Adipocyte (in vitro differentiated cells): ENCODE results near the gene TSPY9.
"Not testable (repeated sequence)": the region's sequence is repeated elsewhere in the genome, so short reads cannot be mapped to it uniquely, and the experiment has no call there.

ENCODE experiments used
- DNase-seq: peaks from one replicate; pipeline ENCODE4 v3.0.0-alpha.2; 2015; ENCODE audit warnings: low read depth
- H3K27me3 ChIP-seq: replicated peaks from 2 replicates; pipeline ENCODE4 v1.7.0; 2013; ENCODE audit warnings: mild to moderate bottlenecking, low read length, moderate library complexity; ENCODE audit not compliant: control insufficient read depth, insufficient read depth
- H3K36me3 ChIP-seq: 2 replicates; pipeline ENCODE4 v1.7.0; 2013; ENCODE audit warnings: low read length, mild to moderate bottlenecking, moderate library complexity; ENCODE audit not compliant: control insufficient read depth, insufficient read depth, severe bottlenecking
- H3K4me1 ChIP-seq: 2 replicates; pipeline ENCODE4 v1.7.0; 2013; ENCODE audit warnings: mild to moderate bottlenecking, low read length, moderate library complexity; ENCODE audit not compliant: control insufficient read depth, insufficient read depth
- H3K4me3 ChIP-seq: 2 replicates; pipeline ENCODE4 v1.7.0; 2013; ENCODE audit warnings: mild to moderate bottlenecking, low read length, moderate library complexity
- H3K9ac ChIP-seq: 2 replicates; pipeline ENCODE4 v1.7.0; 2013; ENCODE audit warnings: mild to moderate bottlenecking, low read length, moderate library complexity
- H3K9me3 ChIP-seq: 2 replicates; pipeline ENCODE4 v1.7.0; 2013; ENCODE audit warnings: mild to moderate bottlenecking, low read length, moderate library complexity; ENCODE audit not compliant: control insufficient read depth

TSPY9 gene

GRCh38 chrY:9486967-9487366 lies at the start of gene TSPY9:
TSPY9 (plus strand) TSS chrY:9487267; CDS start chrY:9487313, 46 bp downstream.
- not testable (repeated sequence) for H3K4me1 ChIP-seq, H3K9ac ChIP-seq, H3K9me3 ChIP-seq, H3K36me3 ChIP-seq, H3K27me3 ChIP-seq, H3K4me3 ChIP-seq, DNase-seq

GRCh38 chrY:9466655-9467054 lies 20.4 kb upstream of the TSPY9 start, which contains the start of gene TSPY1:
TSPY1 (plus strand) TSS chrY:9466955; CDS start chrY:9467001, 46 bp downstream.
- not testable (repeated sequence) for H3K27me3 ChIP-seq, H3K4me1 ChIP-seq, H3K9ac ChIP-seq, H3K9me3 ChIP-seq, H3K4me3 ChIP-seq, DNase-seq, H3K36me3 ChIP-seq

- not testable (repeated sequence) for H3K9ac ChIP-seq, H3K9me3 ChIP-seq, H3K27me3 ChIP-seq, H3K36me3 ChIP-seq, H3K4me1 ChIP-seq, H3K4me3 ChIP-seq, DNase-seq
Observed at GRCh38 chrY:9504396-9504795, 17.3 kb downstream of the TSPY9 start.

GRCh38 chrY:9516287-9516686 lies 29.2 kb downstream of the TSPY9 start:
- H3K9me3 ChIP-seq, H3K4me3 ChIP-seq, DNase-seq, H3K9ac ChIP-seq, H3K36me3 ChIP-seq, H3K27me3 ChIP-seq, H3K4me1 ChIP-seq: not testable (repeated sequence)

GRCh38 chrY:9527580-9527979 lies 40.5 kb downstream of the TSPY9 start, which contains the start of gene TSPY10:
TSPY10 (plus strand) TSS chrY:9527880; CDS start chrY:9527926, 46 bp downstream.
- not testable (repeated sequence) for H3K4me1 ChIP-seq, DNase-seq

More at GRCh38 chrY:9527580-9527979, 40.5 kb downstream of the TSPY9 start, which contains the start of gene TSPY10:
- not testable (repeated sequence) for H3K27me3 ChIP-seq, H3K36me3 ChIP-seq, H3K9ac ChIP-seq, H3K9me3 ChIP-seq, H3K4me3 ChIP-seq
